GM19238 (cell line): Measurements from ENCODE around the gene SERPINH1.

Experiments
- DNase-seq: peaks from one replicate; pipeline ENCODE4 v3.0.0; 2011; ENCODE audit warnings: low spot score; ENCODE audit not compliant: insufficient read length

The SERPINH1 gene

DNA sequence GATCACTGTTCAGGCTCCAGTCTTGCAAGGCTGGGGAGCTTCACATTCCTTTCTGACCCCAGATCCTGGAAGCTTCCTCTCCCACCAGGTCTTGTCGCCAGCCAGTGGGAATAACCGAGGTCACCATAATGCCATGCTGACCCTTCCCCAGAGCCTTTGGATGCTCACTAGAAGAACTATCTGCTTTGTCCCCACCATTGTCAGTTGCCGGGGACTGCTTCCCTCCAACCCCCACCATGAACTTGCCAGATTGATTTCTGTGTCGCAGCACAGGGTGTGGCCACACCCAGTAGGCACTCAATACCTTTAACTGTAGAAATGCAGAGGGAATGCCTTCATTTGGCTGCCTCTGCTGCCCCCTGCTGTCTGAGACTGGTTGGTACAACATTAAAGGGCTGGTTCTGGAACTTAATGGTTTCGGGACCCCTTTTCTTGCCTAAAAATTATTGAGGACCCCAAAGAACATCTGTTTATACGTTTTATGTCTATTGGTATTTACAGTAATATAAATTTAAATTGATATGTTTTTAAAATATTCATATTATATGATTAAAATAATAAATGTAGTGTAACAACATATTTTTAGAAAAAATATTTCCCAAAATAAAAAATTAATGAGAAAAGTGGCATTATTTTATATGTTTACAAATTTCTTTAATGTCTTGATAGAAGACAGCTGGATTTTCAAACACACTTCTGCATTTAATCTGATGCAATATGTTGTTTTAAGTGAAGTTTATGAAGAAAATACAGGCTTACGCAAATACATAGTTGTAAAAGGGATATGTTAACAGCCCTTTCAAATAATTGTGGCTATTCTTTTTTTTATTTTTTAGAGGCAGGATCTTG is 29.6 kb upstream of the SERPINH1 start:
- DNase-seq, result no peak

GRCh38 chr11:75533896-75534258 is 28.2 kb upstream of the SERPINH1 start:
- DNase-seq, result no peak

DNA sequence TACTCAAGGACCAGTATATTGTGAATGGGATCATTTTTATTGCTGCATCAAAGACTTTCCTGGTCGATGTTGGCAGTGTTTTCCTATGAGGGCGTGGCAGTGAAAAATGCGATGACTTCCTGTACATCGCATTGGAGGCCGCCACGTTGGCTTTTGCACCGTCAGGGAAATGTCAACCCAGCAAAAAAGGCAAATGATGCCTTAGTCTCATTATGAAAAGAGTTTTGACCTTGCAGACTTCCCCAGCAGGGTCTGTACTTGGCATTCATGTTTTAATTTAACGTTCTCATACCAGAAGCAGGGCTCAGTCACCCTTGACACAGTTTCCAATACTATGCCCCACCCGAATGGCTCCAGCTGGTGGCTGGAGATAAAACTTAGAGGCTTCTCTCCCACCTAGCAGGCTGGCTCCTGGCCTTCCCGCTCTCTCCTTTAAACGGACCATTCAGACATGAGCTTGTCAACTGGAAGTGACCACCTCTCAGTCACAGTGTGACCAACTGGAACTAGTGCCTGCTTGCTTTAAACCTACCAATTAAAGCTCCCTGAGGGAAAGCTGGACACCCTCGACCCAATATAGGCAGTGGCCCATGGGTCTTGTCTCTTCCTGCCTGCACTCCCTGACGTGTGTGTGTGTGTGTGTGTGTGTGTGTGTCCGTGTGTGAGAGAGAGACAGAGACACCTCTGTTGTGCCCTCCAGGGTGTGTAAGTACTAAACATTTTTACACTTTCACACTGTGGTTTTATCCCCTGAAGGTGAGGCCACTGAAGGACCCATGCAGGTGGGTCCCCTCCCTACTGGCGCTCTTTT is 27.6 kb upstream of the SERPINH1 start:
- DNase-seq, result no peak

DNA sequence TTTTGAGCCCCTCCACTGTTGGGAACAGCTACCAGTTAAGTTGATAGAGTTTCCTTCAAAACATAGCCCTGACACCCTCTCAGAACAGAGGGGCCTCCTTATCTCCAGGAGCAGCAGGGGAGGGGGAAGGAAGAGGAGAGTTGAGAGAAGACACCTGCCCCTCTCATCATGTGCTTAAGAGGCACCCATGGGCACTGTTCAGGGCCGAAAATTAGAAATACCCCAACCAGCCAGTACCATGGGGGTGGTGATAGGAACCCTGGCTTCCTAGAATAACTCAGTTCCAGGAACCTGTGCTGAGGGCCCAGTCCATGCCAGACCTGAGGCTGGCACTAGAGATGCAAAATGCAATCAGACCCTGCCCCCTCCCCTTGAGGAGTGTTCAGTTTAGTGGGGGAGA is 27.0 kb upstream of the SERPINH1 start:
- no peak for DNase-seq

DNA sequence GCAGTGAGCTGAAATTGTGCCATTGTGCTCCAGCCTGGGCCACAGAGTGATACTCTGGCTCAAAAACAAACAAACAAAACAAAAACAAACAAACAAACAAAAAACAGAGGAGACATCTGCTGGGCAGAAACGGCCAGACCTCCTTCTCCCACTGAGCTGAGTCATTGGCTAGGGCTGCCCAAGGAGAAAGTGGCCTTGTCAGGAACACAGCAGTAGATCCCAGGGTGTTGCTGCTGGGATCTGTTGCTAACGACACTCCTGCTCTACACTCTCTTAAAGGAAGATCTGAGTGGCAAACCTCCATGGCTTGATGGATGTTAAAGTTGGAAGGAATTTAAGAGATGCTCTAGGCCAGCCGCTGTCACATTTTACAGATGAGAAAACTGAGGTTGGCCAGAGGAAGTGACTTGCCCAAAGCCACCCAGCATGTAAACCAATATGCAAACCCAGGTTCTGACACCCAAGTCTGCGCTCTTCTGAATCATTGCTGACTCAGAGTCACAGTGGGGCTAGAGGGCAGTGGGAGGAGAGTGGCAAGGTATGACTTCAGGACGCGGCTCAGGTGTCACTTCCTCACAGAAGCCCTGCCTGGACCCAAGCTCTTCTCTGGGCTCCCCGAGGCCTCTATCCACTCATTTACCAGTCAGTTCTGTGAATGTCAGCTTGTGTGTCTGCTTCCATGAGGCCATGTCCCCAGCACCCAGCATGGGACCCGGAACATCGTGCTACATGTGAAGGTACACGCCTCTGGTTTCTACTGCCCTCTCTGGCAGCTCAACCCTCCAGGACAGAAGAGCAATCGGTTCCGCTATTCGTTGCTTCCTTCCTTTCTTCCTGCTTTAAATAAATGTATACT is 25.0 kb upstream of the SERPINH1 start:
- peak; percentile 68 for DNase-seq

DNA sequence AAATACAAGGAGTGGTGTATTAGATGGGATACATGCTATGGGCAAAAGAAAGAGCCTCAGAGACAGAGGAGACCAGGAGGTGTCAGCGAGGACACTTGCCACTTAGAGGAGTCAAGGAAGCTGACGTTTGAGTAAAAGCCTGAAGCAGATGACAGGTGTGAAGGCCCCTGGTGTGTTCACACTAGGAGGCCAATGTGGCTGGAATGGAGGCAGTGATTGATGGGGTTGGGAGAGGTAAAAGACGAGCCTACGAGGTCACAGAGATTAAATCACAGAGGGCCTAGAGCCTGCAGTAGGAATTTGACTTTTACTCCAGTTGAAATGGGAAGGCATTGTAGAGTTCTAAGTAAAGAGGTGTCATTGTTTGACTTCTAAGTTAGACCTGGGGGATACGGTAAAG is 24.3 kb upstream of the SERPINH1 start:
- no peak for DNase-seq

DNA sequence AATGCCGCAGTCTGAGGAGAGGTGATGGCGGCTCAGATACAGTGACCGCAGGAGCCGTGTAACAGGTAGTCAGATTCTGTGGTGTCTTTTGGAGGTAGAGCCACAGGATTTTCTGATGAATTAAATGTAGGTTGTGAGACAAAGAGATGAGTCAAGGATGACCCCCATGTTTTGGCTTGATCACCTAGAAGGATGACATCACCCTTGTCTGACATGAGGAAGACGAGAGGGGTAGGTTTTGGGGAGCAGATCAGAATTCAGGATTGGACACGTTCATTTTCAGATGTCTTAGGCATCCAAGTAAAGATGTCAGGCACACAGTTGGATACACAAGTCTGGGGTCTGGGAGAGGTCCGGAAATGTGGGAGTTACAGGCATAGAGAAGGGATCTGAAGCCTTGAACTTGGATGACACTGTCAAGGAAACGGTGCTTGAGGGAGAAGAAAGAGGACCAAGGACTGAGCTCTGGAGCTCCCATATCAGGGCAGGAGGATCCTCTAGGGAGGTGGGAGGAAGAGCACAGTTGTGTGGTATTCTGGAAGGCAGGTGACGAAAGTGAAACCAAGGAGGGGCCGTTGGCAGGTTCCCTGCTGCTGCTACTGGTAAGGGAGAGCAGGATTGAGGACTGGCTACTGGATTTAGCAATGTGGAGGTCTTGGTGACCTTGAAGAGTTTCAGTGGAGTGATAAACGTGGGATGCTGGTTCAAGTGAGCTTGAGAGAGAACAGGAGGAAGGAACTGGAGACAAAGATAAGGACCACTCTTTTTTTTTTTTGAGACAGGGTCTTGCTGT is 23.7 kb upstream of the SERPINH1 start:
- DNase-seq, result no peak

DNA sequence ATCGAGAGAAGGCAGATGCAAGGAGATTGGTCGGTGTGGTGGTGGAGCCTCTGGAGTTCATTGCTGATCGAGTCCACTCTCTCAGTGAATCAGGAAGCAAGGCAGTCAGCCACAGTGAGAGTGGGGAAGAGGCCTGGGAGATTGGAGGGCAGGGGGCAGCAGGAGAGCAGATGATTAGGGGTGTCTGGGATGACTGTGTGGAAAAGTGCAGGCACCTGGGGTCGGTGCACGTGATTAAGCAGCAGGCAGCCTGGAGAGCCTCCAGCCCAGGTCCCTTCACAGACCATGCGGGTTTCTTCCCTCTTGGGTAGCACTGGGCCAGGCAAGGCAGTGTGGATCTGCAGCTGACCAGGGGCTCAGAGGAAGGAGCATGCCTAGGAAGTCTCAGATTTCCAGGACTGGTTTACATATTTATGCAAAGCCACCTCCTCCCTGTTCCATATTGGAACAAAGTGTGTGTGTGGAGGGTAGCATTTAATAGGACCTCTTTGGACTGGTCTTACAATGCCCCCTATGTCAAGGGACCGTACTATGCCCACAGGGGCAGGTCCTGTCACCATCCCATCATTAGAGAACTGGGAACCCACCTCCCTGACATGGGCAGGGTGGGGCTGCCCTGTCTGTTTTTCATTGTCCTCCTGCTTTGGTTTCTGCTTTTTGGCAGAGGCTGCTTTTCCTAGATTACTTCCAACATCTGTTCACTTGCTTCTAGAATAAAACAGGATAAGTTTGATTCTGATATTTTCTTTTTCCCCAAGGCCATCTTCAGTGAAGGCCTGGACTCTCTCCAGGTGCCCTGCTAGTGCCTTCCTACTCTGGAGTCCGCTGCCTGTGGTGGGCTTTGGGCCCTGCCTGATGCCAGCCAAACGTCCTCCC is 22.4 kb upstream of the SERPINH1 start:
- DNase-seq, result no peak

- DNase-seq, result no peak
These were observed 20.6 kb upstream of the SERPINH1 start for GRCh38 chr11:75541193-75542087.

DNA sequence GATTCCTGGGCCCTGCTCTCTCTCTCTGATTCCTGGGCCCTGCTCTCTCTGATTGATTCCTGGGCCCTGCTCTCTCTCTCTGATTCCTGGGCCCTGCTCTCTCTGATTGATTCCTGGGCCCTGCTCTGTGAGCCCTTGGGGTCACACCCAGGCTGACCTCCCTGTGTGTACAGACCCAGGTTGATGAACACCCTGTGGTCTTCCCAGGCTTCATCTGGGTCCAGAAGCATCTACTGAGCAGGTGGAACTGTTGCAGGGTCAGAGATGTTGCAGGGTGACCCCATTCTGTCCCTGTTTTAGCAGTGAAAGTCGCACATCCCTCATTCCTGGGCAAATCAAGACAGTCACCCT is 20.0 kb upstream of the SERPINH1 start:
- DNase-seq, result no peak

DNA sequence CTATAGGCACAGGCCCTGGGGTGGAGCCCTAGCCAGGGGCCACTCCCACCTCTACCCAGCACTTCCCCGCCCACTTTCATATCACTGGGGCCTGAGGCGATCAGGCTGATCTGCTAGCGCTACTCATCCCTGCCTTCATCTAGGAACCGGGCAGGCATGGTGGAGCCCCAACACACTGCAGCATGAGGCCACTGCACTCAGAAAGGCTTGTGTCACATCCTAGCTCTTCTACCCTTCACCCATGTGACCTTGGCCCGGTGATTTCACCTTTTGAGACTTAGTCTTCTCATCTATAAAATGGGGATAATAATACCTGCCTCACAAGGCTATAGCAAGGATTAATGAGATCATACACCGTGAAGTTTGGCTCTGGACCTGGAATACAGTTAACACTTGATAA is 18.2 kb upstream of the SERPINH1 start:
- DNase-seq, result no peak

DNA sequence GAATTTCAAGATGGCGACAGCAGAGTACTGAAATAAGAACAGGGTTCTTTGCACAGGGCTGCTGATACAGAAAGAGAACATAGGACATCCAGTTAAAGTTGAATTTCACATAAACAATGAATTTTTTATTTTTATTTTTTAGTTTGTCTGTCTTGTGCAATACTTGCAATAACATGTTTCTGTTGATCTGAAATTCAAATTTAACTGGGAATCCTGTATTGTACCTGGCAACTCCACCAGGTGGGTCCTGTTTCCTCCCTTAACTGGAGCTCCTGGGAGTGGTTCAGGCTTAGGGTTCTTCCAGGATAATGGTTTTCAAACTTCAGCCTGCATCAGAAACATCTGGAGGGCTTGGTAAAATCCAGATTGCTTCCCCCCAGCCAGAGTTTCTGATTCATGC is 14.9 kb upstream of the SERPINH1 start:
- no peak for DNase-seq

GRCh38 chr11:75547617-75548058 is 14.4 kb upstream of the SERPINH1 start:
- DNase-seq, result no peak

DNA sequence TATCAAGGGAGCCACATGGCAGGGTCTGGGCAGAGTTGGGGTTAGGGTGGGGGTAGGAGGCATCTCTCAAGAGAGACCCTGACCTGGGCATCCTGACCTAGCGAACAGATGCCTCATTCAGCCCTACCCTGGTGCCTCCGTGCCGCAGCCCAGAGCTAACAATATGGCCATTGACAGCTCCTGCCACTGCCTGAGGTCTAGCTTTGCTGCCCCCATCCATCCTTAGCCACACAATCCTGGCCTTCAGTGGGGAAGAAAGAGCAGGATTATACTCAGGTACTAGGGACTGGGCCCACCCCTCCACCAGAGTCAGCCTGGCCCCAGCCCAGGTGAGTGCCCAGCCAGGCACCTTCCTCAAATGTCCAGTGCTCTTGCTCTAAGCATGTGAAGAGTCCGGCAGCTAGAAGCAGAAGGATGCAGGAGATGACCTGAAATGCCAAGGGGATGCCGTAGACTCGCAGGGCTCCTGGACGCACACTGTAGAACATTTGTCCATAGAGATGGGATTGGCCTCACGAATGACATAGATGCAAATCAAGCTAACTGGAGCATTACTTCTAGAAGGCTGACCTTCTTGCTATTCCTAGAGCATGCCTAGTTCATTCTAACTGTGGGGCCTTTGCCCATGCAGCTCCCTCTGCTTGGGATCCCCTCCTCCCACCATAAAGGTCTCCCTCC is 13.3 kb upstream of the SERPINH1 start:
- DNase-seq, result no peak

- no peak for DNase-seq
These were observed 12.6 kb upstream of the SERPINH1 start for GRCh38 chr11:75549370-75549958.

DNA sequence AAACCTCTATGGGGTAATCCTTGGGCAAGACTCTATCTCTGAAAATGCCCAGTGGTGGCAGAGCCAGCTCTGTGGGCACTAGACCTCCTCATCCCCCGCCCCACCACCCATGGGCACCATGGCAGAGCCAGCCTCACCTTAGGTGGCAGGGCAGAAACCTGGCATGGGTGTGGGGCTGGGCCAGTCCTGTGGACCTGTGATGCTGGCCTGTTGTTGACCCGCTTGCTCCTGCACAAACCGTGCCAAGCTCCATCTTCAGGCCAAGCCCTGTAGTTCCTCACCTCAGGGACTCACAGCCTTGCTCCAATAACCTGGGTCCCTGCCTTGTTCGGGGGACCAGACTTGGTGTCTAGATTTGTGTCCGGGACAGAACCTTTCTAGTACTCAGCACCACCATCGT is 8.9 kb upstream of the SERPINH1 start:
- no peak for DNase-seq

GRCh38 chr11:75553889-75554257 is 8.2 kb upstream of the SERPINH1 start:
- no peak for DNase-seq
